GM18502 (cell line): ENCODE data around the gene MED16.

Experiments
- ATAC-seq: cut with Tn5 transposase; IDR thresholded peaks from one replicate; pipeline ENCODE4 v1.9.1; 2021; ENCODE audit warnings: mild to moderate bottlenecking; ENCODE audit not compliant: unreplicated experiment, poor library complexity

MED16 gene, protein sequence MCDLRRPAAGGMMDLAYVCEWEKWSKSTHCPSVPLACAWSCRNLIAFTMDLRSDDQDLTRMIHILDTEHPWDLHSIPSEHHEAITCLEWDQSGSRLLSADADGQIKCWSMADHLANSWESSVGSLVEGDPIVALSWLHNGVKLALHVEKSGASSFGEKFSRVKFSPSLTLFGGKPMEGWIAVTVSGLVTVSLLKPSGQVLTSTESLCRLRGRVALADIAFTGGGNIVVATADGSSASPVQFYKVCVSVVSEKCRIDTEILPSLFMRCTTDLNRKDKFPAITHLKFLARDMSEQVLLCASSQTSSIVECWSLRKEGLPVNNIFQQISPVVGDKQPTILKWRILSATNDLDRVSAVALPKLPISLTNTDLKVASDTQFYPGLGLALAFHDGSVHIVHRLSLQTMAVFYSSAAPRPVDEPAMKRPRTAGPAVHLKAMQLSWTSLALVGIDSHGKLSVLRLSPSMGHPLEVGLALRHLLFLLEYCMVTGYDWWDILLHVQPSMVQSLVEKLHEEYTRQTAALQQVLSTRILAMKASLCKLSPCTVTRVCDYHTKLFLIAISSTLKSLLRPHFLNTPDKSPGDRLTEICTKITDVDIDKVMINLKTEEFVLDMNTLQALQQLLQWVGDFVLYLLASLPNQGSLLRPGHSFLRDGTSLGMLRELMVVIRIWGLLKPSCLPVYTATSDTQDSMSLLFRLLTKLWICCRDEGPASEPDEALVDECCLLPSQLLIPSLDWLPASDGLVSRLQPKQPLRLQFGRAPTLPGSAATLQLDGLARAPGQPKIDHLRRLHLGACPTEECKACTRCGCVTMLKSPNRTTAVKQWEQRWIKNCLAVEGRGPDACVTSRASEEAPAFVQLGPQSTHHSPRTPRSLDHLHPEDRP

DNA sequence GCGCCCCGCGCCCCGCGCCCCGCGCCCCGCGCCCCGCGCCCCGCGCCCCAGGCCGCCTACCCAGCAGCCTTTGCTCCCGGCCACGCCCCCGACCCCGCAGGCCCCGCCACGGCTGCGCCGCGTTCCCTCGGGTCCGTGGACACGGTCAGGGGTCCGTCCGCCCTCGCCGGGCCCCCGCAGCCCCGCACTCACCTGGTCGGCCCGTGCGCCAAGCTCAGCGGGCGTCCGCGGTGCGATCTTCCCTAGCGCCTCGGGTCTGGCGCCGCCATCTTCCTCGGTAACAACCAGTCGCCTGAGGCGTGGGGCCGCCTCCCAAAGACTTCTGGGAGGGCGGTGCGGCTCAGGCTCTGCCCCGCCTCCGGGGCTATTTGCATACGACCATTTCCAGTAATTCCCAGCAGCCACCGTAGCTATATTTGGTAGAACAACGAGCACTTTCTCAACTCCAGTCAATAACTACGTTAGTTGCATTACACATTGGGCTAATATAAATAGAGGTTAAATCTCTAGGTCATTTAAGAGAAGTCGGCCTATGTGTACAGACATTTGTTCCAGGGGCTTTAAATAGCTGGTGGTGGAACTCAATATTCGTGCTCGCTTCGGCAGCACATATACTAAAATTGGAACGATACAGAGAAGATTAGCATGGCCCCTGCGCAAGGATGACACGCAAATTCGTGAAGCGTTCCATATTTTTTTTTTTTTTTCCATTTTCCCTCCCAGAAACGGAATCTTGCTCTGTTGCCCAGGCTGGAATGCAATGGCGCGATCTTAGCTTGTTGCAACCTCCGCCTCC lies at the start of gene MED16, which contains the start of gene RNU6-9:
Gene MED16, minus strand, starts transcription at position 294 of the 796 bp plus-strand sequence. CDS start 2,056 bp downstream, outside the sequence.
Gene RNU6-9, plus strand, starts transcription at position 591 of the 796 bp plus-strand sequence.
- peak; percentile 82 for ATAC-seq

DNA sequence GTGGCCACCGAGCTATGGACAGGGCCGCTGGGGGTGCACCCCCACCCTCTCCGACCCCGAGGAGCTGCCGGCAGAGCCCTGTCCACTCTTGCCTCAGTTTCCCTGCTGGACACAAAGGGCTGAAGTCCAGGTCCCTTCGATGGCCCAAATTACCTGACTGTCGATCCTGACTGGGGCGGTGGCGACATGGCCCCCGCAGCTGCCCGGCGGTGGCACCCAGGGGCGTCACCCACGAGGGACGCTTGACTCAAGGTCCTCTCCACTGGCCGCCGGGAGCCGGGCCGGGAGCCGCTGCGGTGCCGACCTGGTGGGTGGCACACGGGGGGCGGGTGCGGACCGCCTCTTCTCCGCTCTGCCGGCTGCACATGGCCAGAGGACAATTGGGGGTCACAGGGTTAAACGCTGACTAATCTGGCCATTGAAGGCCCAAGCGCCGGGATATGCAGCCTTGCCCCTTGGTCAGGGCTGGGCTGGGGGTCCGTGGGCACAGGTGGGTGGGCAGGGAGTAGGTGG lies 49.2 kb upstream of the MED16 start:
- ATAC-seq, result no peak

DNA sequence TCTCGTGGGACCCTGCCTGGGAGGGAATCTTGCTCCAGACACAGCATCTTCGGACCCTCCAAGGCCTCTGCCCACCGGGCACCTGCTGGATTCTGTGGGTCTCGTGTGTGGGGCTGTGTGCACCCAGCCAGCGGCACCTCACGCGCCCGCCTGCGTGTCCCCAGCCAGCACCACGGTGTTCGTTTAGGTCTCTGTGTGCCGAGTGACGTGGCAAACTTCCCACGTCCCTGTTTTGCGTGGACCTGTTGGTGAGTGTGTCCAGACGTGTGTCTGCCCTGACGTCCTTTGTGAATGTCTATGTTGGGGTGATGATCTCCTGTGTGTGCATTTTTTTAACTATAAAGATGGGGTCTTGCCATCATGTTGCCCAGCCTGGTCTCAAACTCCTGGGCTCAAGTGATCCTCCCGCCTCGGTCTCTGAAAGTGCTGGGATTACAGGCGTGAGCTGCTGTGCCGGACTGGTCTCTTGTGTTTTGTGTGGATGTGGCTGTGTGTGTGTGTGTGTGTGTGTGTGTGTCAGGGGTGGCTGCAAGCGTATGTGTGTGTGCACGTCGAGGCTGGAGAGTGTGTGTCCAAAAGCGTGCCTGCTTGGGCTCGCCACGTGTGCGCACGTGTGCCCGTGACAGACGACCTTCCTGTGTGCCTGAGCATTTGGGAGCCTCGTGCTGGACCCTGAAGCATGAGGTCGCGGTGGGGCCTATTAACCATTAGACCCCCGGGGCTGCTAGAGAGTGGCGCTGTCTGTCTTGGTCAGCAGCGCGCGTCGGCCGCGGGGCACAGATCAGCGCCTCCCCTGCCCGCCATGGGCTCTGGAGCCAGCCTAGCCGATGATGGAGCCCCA lies 48.5 kb upstream of the MED16 start:
- ATAC-seq, result no peak

DNA sequence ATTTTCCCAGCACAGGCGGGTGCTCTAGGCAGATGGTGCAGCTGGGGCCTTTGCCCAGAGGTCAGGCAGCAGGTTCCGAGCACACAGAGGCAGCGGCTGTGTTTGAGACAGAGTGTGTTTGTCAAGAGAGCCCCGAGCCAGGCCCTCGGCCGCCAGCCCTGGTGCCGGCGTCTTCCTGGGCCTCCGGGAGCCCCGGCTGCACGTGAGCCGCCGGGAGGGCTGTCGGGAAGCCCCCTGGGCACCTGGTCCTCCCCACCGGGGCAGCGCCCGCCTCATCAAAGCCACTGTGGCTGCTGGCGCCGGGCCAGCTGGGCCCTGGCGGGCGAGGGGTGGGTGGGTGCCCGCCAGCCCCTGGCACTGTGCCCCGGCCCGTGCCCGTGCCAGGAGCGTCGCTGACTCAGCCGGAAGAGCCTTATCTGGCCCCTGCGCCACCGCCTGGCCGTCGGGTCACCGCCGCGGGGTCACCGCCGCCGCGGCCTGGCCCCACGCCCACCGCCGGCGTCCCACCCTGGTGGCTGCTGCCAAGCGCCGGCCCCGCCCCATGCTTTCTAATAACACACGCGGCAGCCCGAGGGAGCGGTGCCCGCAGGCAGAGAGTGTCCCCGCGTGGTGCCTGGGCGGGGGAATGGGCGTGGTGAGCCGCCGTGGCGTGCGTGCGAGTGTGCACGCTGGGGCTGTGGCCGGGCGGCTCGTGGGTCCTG lies 47.8 kb upstream of the MED16 start:
- ATAC-seq, result no peak

DNA sequence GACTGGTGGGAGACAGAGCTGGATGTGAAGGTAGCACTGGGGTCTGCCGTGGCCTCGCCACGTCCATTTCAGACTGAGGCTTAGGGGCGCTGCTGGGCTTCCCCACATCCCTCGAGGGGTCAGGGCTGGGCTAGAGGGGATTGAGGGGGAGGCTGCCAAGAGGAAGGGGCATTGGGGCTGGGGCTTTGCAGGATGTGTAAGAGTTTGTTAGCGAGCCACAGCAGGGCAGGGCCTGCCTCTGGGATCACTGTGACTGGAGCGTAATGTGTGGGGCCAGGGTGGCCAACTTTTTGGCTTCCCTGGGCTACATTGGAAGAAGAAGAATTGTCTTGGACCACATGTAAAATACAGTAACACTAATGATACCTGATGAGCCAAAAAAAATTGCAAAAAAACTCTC lies 46.9 kb upstream of the MED16 start:
- ATAC-seq, result no peak

DNA sequence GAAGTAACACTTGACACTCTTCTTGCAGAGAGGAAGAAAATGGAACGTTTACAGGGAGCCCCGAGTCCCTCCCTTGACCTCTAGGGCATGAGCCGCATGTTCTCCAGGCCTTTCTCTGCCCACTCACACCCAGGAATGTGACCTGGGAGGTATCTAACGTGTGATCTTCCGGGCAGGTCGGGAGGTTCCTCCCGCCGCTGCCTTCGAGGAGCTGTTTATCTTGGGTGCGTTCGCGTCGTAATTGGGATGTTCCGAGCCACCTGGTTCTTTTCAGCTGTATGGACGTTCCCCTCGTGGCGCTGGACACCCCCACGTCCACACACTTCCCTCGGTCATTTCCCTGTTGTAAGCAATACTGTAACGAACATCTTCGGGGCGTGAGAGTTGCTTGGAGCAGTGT lies 46.5 kb upstream of the MED16 start:
- ATAC-seq, result no peak

DNA sequence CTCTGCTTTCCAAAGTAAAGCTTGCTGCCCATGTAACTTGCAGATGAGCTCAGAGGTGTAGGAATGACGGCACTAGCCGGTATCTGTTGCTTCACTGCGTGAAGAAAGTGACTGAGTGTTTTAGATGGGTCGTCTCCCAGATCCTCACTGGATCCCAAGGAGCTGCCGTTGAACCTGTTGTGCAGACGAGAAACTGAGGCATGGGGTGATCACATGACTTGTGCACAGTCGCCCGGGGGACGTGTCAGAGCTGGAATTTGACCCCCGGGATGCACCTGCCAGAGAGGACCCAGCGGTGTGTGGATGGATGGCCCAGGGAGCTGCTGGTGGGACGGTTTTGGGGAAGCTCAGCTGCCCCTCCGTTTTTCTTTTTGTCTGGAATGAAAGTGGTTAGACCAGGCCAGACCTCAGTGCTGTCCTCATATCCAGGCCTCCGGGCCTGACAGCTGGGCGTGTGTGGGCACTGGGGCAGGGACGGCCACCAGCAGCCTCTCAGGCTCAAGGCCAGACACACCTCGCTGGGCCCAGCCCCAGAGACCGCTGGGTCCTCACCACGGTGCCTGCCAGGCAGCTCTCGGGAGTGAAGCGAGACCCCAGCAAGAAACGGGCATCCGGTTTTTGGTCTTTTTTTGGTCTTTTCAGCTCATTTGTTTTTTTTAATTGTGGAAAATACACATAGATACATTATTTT lies 45.4 kb upstream of the MED16 start:
- ATAC-seq, result no peak

DNA sequence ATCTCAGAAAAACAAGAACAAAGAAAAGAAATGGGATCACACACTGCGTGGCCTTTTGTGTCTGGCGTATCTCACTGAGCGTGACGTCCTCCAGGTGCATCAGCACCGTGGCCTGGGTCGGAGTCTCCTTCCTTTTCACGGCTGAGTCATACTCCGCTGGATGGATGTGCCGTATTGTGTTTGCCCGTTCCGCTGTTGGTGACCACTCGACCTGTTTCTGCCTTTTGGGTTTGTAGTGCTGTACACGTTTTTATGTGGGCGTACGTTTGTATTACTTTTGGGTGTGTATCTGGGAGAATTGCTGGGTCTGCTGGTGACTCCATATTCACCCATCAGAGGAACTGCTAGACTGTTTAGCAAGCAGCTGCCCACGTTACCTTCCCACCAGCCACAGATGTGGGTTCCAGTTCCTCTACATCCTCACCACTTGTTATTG lies 44.3 kb upstream of the MED16 start:
- no peak for ATAC-seq

DNA sequence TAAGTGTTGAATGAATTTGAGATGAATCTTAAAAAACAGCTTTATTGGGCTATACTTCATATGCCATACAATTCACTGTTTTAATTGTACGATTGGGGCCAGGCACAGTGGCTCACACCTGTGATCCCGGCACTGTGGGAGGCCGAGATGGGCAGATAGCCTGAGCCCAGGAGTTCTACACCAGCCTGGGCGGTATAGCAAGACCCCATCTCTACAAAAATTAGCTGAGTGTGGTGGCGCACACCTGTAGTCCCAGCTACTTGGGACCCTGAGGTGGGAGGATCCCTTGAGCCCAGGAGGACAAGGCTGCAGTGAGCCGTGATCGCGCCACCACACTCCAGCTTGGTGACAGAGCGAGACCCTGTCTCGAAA lies 43.2 kb upstream of the MED16 start:
- ATAC-seq, result no peak

DNA sequence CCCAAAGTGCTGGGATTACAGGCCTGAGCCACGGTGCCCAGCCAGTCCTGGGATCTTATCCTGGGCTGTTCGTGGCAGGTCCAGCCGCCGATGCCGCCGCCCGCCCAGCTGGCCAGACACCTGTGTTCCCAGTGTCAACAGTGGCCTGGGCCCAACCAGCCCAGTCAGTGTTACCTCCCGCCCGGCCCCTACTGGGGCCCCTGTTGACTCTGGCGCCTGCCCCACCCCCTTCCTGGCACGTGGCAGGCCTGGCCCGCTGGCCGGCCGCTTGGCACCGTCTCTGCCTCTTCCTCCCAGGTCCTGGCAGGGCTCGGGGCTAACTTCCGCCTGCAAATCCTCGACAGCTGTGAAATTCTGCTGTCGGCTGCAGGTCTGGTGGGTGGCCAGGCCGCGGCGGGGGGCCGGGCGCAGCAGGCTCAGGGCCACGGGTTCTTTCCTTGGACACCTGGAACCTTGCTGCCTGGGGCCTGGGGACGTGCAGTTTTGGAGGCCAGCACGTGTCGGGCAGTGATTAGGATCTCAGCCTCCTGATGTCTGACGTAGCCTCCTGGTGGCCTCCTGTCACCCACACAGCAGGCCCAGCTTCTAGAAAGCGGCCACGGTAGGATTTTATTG lies 42.0 kb upstream of the MED16 start:
- ATAC-seq, result no peak

DNA sequence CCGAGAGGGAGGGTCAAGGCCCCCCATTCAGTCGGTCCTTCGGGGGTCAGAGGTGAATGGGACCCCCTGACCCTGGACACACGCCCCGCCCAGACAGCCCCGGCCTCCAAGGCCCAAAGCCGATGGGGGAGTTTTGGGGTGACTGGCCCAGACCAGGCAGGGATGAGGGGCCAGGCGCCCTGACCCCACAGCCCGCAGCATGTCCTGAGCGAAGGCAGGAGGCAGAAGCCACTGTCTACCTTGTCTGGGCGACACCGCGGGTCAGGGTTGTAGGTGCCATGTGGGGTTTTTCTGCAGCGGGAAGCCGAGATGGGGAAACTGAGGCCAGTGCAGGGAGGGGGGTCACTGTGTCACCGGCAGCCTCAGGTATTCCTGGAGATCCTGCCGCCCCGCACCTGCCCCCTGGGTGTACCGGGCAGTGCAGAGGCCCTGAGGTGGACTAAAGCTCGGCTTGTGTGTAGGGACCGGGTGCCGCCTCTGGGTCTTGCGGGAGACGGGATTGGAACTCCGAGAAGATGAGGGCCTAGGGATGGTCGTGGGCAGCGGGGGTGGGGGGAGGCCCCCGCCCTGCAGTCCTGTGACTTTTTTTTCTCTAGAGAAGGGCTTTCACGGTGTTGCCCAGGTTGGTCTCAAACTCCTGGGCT lies 41.3 kb upstream of the MED16 start:
- no peak for ATAC-seq

DNA sequence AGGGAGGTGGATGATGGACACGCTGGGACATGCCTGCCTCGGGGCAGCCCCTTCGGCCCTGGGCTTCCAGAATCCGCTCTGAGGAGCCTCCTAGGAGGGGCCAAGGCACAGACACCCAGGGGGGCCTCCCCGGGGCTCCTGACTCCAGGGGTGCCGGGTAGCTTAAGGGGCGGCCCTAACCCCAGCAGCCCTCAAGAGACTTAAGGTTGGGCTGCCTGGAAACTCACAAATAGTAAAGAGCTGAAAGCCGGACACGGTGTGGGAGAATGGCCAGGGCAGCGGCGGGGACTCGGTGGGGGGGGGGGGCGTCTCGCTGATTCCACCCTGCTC lies 40.5 kb upstream of the MED16 start:
- no peak for ATAC-seq

DNA sequence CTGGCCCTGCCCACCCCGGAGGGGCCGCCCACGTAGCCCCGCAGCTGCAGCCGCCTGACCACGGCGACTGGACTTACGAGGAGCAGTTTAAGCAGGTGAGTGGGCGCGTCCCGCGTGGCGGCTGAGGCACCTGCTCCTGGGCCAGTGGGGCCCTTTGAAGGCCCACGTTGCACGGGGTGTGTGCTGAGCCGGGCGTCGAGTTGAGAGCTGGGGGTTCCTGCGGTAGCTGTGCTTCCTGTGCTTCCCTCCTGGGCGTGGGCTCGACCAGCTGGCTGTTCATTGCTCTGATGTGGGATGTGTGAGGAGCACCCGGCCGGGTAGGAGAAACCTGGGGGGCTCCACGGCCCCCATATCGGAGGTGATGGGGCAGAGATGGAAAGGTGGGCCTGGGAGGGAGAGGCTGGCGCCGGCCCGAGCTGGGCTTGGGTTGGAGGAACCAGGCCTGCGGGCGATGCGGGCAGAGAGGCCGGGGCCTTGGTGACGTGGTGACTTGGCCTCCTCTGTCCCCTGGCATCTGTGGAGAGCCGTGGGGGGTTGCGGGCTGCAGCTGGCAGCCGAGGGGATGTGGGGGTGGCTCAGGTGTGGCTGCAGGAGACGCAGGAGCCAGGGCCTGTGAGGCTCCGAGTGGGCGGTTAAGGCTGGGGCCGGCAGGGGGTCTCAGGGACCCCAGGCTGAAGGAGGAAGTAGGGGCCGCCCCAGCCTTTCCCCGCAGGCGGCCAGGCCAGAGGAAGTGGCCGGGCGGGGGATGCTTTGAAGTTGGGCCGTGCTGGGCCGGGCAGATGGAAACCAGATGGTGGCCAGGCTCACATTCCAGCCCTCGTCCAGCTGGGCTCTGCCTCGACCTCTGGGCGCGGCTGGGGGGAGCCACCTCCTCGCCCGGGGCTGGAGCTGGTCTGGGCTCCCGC lies 39.9 kb upstream of the MED16 start:
- no peak for ATAC-seq

DNA sequence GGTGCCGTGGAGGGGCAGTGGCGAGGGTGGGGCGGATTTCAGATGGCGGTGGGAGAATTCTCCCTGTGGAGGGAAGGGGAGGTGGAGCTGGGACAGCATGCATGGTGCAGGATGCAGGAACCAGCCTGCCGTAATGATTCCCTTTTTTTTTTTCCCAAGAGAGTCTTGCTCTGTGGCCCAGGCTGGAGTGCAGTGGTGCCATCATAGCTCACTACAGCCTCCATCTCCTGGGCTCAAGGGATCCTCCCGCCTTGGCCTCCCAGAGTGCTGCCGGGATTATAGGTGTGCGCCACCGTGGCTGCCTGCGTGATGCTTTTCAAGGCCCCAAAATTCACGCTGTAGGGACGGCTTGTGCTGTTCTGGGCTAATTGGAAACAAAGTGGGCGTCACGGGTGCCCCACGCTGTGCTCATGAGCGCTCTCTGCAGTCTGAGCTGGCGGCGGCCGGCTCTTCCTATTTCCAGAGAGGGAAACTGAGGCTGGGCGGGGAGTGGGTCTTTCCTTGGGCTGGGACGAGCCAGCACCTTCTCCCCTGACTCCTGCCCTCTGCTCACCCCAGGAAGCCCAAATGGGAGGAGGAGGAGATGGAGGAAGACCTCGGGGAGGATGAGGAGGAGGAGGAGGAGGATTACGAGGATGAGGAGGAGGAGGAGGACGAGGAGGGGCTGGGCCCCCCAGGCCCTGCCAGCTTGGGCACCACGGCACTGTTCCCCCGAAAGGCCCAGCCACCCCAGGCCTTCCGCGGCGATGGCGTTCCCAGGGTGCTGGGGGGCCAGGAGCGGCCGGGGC lies 39.1 kb upstream of the MED16 start:
- no peak for ATAC-seq

DNA sequence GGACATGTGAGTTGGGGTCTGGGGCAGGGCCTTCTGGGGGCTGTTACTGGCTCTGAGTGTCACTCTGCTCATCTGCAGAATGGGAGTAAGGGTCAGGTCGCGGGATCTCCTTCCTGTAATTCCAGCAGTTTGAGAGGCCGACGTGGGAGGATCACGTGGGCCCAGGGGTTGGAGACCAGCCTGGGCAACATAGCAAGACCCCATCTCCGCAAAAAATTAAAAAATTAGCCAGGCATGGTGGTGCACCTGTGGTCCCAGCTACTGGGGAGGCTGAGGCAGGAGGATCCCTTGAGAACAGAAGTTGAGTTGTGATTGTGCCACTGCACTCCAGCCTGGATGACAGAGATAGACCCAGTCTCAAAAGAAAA lies 36.9 kb upstream of the MED16 start:
- ATAC-seq, result no peak
